Measurements from ENCODE around the gene FAM163B. TPM values are rescaled to one million over a fixed set of nuclear protein-coding genes. Genes with fewer than 3 reads are reported as not detected.

The FAM163B gene
- total RNA-seq, 4 donors from 2014 or later: not detected

DNA sequence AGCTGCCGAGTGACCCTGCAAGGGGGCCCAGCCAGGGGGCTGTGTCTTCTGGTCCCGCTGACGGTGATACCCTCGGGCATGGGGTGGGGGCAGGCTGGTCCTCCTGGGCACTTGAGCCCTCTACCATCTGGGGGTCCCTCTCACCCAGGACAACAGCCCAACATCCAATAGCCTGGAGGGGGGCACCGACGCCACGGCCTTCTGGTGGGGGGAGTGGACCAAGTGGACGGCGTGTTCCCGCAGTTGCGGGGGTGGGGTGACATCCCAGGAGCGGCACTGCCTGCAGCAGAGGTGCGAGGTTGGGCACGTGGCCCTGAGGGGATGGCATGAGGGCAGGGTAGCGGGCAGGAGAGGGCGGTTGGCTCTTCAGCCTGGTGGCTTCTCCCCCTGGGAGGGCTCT, 71.9 kb downstream of the FAM163B start:
- DNase-seq (ENCODE audit: low spot score in 2 of 2): no peak
- WGBS, 2 donors: 88 to 92% methylated on average over 13 to 15 of the region's 16 CpGs
- intact Hi-C loops (cut with DNase I; ENCODE audit: low total_unique reads): loop anchor here (10.0 kb wide), 1 partner anchor 188 kb away; no protein-coding TSS in a partner anchor
- H3K4me3 ChIP-seq (ENCODE audit: low read depth, poor library complexity, severe bottlenecking): no peak overlapping the region
- no peak for TF ChIP-seq POLR2A (IDR thresholded peaks at IDR 0.05)
- TF ChIP-seq, protein P1, sequence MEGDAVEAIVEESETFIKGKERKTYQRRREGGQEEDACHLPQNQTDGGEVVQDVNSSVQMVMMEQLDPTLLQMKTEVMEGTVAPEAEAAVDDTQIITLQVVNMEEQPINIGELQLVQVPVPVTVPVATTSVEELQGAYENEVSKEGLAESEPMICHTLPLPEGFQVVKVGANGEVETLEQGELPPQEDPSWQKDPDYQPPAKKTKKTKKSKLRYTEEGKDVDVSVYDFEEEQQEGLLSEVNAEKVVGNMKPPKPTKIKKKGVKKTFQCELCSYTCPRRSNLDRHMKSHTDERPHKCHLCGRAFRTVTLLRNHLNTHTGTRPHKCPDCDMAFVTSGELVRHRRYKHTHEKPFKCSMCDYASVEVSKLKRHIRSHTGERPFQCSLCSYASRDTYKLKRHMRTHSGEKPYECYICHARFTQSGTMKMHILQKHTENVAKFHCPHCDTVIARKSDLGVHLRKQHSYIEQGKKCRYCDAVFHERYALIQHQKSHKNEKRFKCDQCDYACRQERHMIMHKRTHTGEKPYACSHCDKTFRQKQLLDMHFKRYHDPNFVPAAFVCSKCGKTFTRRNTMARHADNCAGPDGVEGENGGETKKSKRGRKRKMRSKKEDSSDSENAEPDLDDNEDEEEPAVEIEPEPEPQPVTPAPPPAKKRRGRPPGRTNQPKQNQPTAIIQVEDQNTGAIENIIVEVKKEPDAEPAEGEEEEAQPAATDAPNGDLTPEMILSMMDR (IDR thresholded peaks at IDR 0.05): no peak

GRCh38 chr9:133536536-133536935, 72.7 kb downstream of the FAM163B start:
- WGBS, 2 donors: 89 to 90% methylated on average over 6 to 9 of the region's 9 CpGs
- intact Hi-C loops (cut with DNase I; ENCODE audit: low total_unique reads): loop anchor here (10.0 kb wide), 1 partner anchor 188 kb away; no protein-coding TSS in a partner anchor
- DNase-seq (ENCODE audit: low spot score in 2 of 2): no peak
- TF ChIP-seq POLR2A (IDR thresholded peaks at IDR 0.05): no peak
- TF ChIP-seq, protein P1 (IDR thresholded peaks at IDR 0.05): no peak
- no peak overlapping the region for H3K4me3 ChIP-seq (ENCODE audit: low read depth, poor library complexity, severe bottlenecking)

DNA sequence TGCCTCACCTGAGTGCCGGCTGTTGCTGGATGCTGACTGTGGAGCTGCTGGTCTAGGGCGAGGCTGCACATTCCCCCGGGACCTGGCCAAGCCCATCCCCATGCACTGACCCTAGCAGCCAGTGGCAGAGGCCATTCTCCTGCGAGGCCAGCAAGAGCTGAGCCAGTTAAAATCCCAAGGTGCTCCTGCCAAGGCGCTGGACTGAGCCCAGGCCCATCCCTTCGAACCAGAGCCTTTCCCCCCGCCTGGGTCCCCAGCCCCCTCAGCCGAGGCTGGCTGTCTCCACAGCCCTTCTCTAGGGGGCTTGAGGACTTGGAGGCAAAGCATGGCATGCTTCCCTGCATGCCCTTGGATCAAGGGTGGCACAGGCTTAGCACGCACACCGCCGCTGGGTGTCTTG, 73.1 kb downstream of the FAM163B start:
- WGBS, 2 donors: 77 to 87% methylated on average over 9 of the region's 11 CpGs
- TF ChIP-seq POLR2A (IDR thresholded peaks at IDR 0.05): no peak
- DNase-seq (ENCODE audit: low spot score in 2 of 2): no peak
- intact Hi-C loops (cut with DNase I; ENCODE audit: low total_unique reads): loop anchor here (10.0 kb wide), 1 partner anchor 189 kb away; no protein-coding TSS in a partner anchor
- no peak overlapping the region for H3K4me3 ChIP-seq (ENCODE audit: low read depth, poor library complexity, severe bottlenecking)

- intact Hi-C loops (cut with DNase I; ENCODE audit: low total_unique reads): loop anchor here (10.0 kb wide), 1 partner anchor 189 kb away; no protein-coding TSS in a partner anchor
- TF ChIP-seq, protein P1 (IDR thresholded peaks at IDR 0.05): no peak
- no peak for TF ChIP-seq POLR2A (IDR thresholded peaks at IDR 0.05)
Measured at GRCh38 chr9:133535306-133535877, 73.8 kb downstream of the FAM163B start.

DNA sequence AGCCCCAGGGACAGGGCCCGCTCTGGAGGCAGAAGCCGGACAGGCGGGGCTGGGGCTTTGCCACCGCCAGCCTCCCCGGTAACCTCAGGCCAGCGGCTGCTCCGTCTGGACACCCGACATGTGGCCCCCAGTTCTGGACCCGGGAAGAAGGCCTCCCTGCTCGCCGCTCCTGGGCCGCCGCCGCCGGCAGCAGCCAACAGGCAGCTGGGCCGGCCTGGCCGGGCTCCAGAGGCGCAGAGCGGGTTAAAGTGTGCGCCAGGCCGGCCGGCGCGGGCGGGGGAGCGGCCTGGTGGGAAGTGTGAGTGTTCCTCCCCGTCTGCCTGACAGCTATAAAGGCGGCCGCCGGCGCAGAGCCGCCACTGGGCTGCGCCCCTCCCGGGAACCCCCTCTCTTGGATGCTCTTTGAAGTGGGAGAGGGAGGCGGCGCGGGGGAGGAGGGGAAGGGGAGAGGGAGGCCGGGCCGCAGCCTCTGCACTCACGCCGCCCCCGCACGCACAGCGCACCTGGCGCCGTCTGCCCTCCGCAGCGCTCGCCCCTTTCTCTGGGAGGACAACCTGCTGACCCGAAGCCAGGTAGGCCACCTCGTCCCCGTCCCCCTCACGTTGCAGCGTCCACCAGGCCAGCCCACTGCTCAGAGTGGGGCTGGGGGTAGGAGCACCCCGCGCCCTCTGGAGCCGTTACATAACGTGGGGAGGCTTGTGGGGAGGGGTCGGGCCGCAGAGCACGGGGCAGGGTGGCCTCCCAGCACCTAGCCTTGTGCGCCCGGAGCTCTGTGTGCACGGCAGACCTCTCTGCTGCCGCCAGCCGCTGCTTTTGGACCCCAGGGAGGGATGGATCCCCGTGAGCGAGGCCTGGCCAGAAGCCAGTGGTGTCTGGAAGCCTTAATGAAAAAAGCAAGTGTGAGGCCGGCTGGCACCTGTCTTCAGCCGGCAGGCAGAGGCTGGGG, 74.6 kb downstream of the FAM163B start, which contains the start of gene ADAMTSL2:
ADAMTSL2 (plus strand) TSS at position 359 of the 946 bp plus-strand sequence. CDS start 2,009 bp downstream, outside the sequence.
- intact Hi-C loops (cut with DNase I; ENCODE audit: low total_unique reads): loop anchor here (10.0 kb wide), 1 partner anchor 190 kb away; no protein-coding TSS in a partner anchor
- TF ChIP-seq, protein P1 (IDR thresholded peaks at IDR 0.05): no peak
- TF ChIP-seq POLR2A (IDR thresholded peaks at IDR 0.05): no peak
- no peak for DNase-seq (ENCODE audit: low spot score in 2 of 2)
- H3K4me3 ChIP-seq (ENCODE audit: low read depth, poor library complexity, severe bottlenecking): no peak within 1 kb of the TSS
- WGBS, 2 donors: 4 to 5% methylated on average over 35 to 62 of the region's 70 CpGs

More at GRCh38 chr9:133535306-133535877, 73.8 kb downstream of the FAM163B start:
- DNase-seq (ENCODE audit: low spot score in 2 of 2): no peak
- no peak overlapping the region for H3K4me3 ChIP-seq (ENCODE audit: low read depth, poor library complexity, severe bottlenecking)
- 65 to 70% methylated on average over 8 to 13 of the region's 13 CpGs for WGBS, 2 donors

DNA sequence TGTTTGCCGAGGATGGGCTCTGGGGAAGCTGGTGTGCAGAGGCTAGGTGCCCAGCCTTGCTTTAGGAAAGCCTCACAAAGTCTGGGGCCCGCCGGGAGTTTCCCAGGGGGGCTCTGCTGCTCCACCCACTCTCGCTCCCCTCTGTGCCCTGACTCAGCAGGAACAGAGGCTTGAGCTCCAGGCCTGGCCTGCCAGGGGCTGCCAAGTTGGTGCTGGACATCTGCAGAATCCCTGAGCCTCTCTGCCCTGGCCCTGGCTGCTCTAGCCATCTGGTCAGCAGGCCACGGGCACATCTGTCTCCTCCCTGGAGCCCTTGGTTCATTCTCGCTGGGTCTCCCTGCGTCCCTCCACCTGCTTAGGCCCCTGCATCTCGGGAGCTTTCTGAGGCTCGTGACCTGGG, 75.3 kb downstream of the FAM163B start:
- intact Hi-C loops (cut with DNase I; ENCODE audit: low total_unique reads): loop anchor here (10.0 kb wide), 1 partner anchor 191 kb away; no protein-coding TSS in a partner anchor
- DNase-seq (ENCODE audit: low spot score in 2 of 2): no peak
- H3K4me3 ChIP-seq (ENCODE audit: low read depth, poor library complexity, severe bottlenecking): no peak overlapping the region
- WGBS, 2 donors: 41 to 67% methylated on average over 8 to 9 of the region's 9 CpGs
- TF ChIP-seq, protein P1 (IDR thresholded peaks at IDR 0.05): no peak
- no peak for TF ChIP-seq POLR2A (IDR thresholded peaks at IDR 0.05)
